Epithelial cell of proximal tubule (primary cell): ENCODE results near the gene EIF2B4. TPM values are rescaled to one million over a fixed set of nuclear protein-coding genes. Genes with fewer than 3 reads are reported as not detected.

ENCODE experiments used
- DNase-seq: peaks from one replicate; pipeline ENCODE4 v3.0.0-alpha.2; 2011; ENCODE audit warnings: low read depth
- H3K4me3 ChIP-seq: 2 replicates; pipeline ENCODE4 v1.5.1; 2011; ENCODE audit warnings: low read depth, mild to moderate bottlenecking, low read length
- CTCF ChIP-seq: conservative IDR thresholded peaks from 2 replicates; pipeline ENCODE4 v1.5.1; 2012; ENCODE audit warnings: low read depth, mild to moderate bottlenecking, low read length
- total RNA-seq: library from RNA; depleted of rRNA; stranded (reverse); fragments of >200 nt; gene quantifications from 2 replicates; pipeline ENCODE4 v1.2.3, GENCODE V29; 2015

EIF2B4 gene
- total RNA-seq = 35.5 and 43.3 TPM in 2 replicates

GRCh38 chr2:27370026-27370815 is at the start of gene EIF2B4, which contains the start of gene SNX17:
Gene EIF2B4, minus strand, starts transcription at chr2:27370338. Its CDS starts 24 bp downstream, at chr2:27370314.
Gene SNX17, plus strand, starts transcription at chr2:27370616. Its CDS starts 128 bp downstream, at chr2:27370744.
- peak within 1 kb of the TSS; percentile 86 for H3K4me3 ChIP-seq
- DNase-seq = peak; percentile 89

GRCh38 chr2:27416151-27416550 is 46.0 kb upstream of the EIF2B4 start:
- no peak for TF ChIP-seq CTCF
- DNase-seq = no peak
- H3K4me3 ChIP-seq = no peak overlapping the region

More at GRCh38 chr2:27370026-27370815, at the start of gene EIF2B4, which contains the start of gene SNX17:
- peak; percentile 71 for TF ChIP-seq CTCF

GRCh38 chr2:27412419-27413152 is 42.4 kb upstream of the EIF2B4 start:
- no peak for TF ChIP-seq CTCF
- H3K4me3 ChIP-seq = no peak overlapping the region
- DNase-seq = no peak

GRCh38 chr2:27409321-27410073 is 39.4 kb upstream of the EIF2B4 start, which contains the start of gene PPM1G:
Gene PPM1G, minus strand, starts transcription at chr2:27409591. Its CDS starts 169 bp downstream, at chr2:27409422.
- TF ChIP-seq CTCF = no peak
- DNase-seq = no peak
- peak within 1 kb of the TSS; percentile 87 for H3K4me3 ChIP-seq

GRCh38 chr2:27408601-27409320 is 38.6 kb upstream of the EIF2B4 start:
- H3K4me3 ChIP-seq = peak overlapping the region; percentile 87
- DNase-seq = no peak
- no peak for TF ChIP-seq CTCF
